Posterior vena cava (tissue), 2 donors: Measurements from ENCODE around the gene NXT1. TPM values are rescaled to one million over a fixed set of nuclear protein-coding genes. Genes with fewer than 3 reads are reported as not detected.

ENCODE experiments used
- DNase-seq: peaks from one replicate; pipeline ENCODE4 v3.0.0-alpha.2; 2020; ENCODE audit warnings: low spot score
- intact Hi-C, 2 donors: fragments of 100-400 bp; cut with DNase I; formaldehyde crosslinking; loops; one replicate each; pipeline versions ENCODE4 v1.14.1 to v1.14.2; 2022 to 2023
- total RNA-seq, 2 donors: library from RNA; stranded (reverse); fragmentation: NEBNext Ultra II Directional; extraction: Animal tissue kit (Norgen Biotek cat#: 25700); gene quantifications; one replicate each; pipeline ENCODE4 v1.2.1, GENCODE V29; 2021
- donor health status: DM: yes; HTN: yes; CAD: no.
- donor health status: DM: yes; HTN: yes; CAD: no.

The NXT1 gene
- total RNA-seq, 2 donors from 2014 or later, result 14.6 to 19.1 TPM

- no peak for DNase-seq
- intact Hi-C loops, result no loop called here
Measured at GRCh38 chr20:23370274-23370673, 19.7 kb downstream of the NXT1 start.

DNA sequence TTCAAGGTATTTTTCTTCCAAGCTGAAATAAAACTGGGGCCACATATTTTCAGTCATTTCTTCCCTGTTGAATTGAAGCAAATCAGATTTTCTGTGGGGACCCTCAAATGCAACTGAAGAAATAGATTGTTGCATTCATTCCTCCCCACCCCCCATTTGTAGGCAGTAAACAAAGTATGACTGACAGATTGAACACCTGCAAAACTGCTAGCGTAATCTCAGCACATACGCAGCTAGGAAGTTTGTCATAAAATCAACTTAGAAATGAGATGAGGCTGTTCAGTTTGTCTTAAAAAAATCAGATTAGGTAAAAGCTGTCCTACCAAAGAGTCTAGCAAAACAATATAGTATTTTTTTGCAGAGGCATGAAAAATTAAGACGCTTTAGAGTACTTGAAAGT is 20.3 kb downstream of the NXT1 start:
- intact Hi-C loops, result no loop called here
- DNase-seq, result no peak

- intact Hi-C loops, result no loop called here
- DNase-seq, result no peak
Measured at GRCh38 chr20:23371496-23371895, 20.9 kb downstream of the NXT1 start.

- intact Hi-C loops, result no loop called here
- DNase-seq, result no peak
Measured at GRCh38 chr20:23374441-23374840, 23.9 kb downstream of the NXT1 start.

DNA sequence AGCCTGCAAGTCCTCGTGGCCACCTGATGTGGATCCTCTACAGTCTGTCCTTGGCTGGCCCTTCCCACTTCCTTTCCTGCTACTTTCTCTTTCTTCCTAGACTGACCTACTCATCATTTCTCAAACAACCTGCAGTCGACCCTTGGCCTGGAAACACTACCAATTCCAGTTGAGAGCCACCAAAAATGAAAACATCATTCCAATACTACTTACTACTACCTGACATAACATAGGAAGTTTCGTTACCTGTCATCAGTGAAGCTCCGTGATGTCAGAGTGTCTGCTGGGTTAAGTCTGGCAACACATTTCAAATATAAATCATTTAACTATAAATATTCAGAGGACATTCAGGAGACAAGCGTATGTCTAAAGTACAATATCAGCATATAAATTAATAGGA is 25.2 kb downstream of the NXT1 start:
- no peak for DNase-seq
- intact Hi-C loops, result no loop called here

- intact Hi-C loops, result no loop called here
Measured at GRCh38 chr20:23379772-23380171, 29.2 kb downstream of the NXT1 start.

DNA sequence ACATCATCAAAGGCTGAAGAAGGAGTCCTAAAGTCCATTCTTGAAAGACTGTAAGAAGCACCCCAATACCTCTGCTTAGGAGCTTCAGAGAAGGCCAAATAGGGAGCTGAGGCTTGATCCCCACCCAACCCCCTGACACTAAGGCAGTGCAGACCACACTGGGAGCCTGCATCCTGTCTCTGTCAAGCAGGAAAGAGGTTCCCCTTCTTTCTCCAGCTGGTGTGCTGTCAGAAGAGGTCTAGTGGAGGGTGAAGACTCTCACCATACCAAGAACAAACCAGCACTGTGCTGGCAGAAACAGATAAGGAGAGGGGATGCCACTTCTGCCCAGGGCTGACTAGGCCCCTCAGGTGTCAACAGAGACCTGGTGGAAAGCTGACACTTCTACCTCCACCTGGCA is 31.3 kb downstream of the NXT1 start:
- DNase-seq, result no peak
- intact Hi-C loops, result no loop called here

More at GRCh38 chr20:23379772-23380171, 29.2 kb downstream of the NXT1 start:
- no peak for DNase-seq

DNA sequence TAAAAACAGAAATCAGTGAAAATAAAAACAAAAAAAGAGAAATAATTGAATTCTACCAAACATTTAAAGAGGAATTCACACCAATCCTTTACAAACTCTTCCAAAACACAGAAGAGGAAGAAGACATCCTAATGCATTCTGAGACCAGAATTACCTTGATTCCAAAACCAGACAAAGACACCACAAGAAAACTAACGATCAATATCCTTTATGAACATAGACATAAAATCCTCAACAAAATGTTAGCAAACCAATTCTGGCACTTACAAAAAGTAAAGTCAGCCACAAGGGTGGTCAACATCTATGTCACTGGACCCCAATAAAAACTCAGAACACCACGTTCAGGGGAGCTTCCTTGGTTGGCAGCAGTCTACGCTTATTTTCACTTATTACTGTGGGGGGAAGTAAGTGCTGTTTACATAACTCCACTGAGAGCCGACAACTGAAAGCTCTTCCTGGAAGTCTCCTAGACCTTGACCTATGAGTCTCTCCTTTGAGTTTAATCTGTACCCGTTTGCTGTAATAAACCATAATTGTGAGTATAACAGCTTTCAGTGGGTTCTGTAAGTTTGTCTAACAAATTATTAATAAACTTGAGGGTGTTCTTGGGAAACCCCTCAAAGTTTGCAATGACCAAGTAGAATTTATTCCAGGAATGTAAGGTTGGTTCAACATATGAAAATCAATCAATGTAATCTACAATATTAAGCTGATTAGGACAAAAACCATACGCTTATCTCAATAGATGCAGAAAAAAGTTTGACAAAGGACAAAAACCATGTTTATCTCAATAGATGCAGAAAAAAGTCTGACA is 35.9 kb downstream of the NXT1 start:
- DNase-seq, result no peak
- intact Hi-C loops, result no loop called here

- intact Hi-C loops, result no loop called here
- DNase-seq, result no peak
Measured at GRCh38 chr20:23387118-23387443, 36.5 kb downstream of the NXT1 start.

DNA sequence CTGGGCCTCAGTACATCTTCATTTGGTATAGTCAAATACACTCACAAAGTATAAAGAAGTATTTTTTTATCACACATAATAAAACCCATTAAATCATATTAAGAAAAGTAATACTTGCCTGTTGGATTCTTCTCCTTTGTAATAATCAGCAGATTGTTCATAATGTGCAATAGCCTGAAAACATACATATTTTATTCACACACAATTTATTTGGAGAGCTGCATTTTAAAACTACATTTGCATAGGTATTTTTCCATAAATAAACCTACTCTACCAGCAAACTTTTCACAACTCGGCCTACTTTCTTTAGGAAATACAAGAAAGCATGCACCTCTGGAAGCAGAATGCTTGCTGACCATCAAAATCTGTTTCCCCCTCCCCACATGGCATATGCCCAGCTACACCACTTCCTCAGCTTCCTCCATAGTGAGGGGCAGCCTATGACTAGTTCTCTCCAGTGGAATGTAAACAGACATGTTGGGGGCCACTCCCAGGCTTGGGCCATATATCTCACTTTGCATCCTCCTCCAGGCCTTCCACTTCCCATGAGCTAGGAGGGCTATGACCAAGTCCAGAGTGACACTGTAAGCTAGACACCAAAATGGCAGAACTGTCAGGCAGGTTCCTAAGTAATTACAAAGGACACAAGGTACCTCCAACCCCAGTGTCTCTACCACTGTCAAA is 39.6 kb downstream of the NXT1 start:
- no peak for DNase-seq
- intact Hi-C loops, result no loop called here

DNA sequence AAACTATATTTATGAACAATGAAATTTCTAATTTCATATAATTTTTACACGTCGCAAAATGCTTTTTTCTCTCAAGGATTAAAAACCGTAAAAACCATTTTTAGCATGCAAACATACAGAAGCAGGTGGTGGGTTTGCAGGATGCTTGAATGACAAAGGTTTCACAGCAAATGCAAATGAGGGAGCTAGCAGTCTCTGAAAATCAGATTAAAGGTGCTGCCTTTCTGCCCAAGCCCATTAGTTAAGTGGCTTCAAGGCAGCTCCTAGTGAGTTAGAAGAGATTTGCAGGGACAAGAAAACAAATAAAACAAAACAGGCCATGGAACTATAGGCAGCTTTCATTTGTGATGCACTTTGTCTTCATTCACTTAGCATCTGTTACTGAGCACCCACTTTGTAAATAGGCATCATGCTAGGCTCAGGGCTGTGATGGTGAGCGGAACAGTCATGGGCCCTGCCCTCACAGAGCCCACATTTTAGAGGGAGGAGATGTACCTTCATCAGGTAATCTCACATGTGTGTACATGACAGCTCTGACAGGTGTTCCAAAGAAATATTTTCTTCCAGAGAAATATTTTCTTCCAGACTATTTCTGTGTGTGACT is 41.2 kb downstream of the NXT1 start:
- no peak for DNase-seq
- intact Hi-C loops, result no loop called here

GRCh38 chr20:23393996-23394775 is 43.6 kb downstream of the NXT1 start:
- intact Hi-C loops, result no loop called here
- DNase-seq, result no peak

DNA sequence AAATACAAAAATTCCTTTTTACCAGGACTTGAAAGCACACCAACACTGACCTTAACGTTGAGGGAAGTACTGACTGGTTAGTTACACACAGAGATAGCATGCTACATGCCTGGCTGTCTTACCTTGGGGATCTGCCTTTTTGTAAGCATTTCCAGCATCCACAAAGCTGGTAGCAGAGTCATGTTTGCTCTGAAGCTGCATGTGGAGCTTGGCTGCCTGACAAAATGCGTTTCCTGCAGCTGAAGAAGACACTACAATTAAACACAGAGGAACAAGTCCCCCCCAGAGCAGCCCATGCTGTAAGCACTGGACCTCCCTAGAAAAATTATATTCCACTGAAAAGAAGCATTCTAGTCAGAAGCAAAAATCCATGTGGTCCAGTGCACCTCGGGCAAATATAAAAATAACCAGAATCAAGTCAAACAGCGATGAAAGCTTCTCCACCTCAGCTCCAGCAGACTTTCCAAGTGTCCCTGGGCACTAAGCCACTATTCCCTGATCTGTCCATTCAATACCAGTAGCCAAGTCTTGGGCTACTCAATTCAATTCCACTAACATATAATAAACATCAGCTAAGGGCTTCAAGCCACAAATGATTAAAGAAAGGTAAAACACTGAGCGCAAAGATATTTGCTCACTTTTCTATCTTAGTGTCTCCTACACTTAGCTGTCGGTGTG is 46.5 kb downstream of the NXT1 start:
- intact Hi-C loops, result no loop called here

DNA sequence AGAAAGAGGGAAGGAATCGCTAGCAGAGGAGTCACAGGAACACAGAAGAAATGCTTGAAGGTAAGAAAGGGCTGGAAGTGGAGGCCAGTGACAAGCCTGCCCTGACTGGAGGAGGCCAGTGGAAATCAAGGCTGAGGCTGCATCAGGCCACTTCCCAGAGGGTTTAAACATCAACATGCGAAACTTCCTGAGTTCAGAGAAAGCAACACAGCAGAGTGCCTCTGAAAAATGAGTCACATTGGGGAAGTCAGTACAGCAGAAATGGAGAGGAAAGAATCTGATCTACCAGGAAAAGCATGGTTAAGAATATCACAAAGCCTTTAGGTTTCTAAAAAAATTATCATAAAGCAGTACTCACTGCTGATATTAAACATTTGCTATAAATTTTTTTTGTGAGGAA is 47.4 kb downstream of the NXT1 start:
- intact Hi-C loops, result no loop called here
- no peak for DNase-seq

More for the DNA sequence above, 46.5 kb downstream of the NXT1 start:
- DNase-seq, result no peak

DNA sequence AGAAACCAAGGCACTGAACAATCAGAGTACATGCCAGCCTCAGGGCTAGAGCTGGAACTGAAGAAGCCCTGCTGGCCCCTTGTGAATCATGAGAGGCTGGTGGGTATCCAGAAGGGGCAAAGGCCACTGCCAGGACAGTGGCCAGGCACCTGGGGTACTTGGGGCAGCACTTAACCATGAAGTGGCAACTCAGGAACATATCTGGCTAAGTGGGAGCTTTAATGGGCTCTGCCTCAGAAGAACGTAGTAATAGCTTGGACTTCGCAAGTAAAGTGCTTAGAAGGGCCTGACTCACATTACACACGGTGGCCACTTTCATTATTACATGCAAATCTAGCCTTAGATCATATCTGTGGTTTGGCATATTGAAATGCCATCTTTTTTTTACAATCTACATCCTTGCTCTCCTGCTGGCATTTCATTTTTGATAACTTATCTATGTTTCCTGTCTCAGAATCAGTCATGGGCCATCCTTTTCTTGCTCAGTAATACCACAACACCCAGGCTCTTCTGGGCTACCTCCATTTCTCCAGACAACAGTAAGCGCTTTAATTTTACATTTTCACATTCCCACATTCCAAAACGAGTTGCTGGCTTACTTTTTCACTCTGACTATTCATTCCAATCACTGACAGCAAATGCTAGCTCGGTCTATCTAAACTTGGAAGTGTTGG is 49.1 kb downstream of the NXT1 start:
- intact Hi-C loops, result loop anchor here in 1 of 2 donors (10.0 kb wide), 1 partner anchor 1735 kb away; no protein-coding TSS in a partner anchor
- DNase-seq, result no peak

DNA sequence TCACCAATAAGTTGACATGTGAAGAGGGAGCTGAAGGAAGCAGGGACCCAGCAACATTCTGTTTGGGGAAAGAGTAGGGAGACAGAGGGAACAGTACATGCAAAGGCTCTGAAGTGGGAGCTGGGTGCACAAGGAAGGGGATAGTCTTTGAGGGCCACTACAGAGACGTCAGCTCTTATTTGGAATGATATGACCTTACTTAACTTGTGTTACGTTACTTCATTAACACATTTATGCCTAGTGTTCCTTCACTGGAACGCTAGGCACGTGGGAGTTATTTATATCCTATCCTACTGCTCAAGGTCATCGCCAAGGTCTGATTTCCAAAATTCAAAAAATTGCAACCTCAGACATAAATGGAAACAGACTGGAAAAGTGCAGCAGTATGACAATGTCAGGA is 50.5 kb downstream of the NXT1 start:
- DNase-seq, result no peak
- intact Hi-C loops, result loop anchor here in 1 of 2 donors (10.0 kb wide), 1 partner anchor 1736 kb away; no protein-coding TSS in a partner anchor

DNA sequence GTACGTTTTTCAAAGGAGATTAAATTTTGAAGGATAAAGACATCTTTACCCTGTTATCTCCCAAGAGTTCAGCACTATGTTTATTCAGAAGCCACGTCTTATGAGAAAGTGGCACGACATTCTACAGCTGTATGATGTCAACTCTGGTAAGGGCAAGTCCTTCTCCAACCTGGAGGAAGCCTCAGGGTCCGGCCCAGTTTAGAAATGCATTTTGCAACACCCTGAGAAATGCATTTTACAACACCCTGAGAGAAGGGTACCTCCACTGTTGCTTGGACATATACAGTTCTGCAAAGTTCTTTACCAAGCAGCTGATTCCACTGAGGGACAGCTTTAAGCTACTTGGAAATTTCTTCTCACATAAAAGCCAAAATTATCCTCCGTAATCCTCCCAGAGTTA is 53.2 kb downstream of the NXT1 start:
- no peak for DNase-seq
- intact Hi-C loops, result loop anchor here in 1 of 2 donors (10.0 kb wide), 1 partner anchor 1739 kb away; no protein-coding TSS in a partner anchor

GRCh38 chr20:23404196-23404595 is 53.6 kb downstream of the NXT1 start:
- intact Hi-C loops, result loop anchor here in 1 of 2 donors (10.0 kb wide), 1 partner anchor 1739 kb away; no protein-coding TSS in a partner anchor
- no peak for DNase-seq
